AG10803 (cell line): ENCODE data around the gene STK32C.

Experiments used
- DNase-seq: peaks from one replicate; pipeline ENCODE4 v3.0.0; 2010; ENCODE audit warnings: low read depth
- H3K4me3 ChIP-seq: 2 replicates; pipeline ENCODE4 v1.5.1; 2011; ENCODE audit warnings: mild to moderate bottlenecking, low read length, control low read depth
- TF ChIP-seq, protein P1 (sequence below): conservative IDR thresholded peaks from 2 replicates; pipeline ENCODE4 v1.5.1; 2011; ENCODE audit warnings: mild to moderate bottlenecking, low read length, control low read depth, inconsistent platforms

STK32C gene

DNA sequence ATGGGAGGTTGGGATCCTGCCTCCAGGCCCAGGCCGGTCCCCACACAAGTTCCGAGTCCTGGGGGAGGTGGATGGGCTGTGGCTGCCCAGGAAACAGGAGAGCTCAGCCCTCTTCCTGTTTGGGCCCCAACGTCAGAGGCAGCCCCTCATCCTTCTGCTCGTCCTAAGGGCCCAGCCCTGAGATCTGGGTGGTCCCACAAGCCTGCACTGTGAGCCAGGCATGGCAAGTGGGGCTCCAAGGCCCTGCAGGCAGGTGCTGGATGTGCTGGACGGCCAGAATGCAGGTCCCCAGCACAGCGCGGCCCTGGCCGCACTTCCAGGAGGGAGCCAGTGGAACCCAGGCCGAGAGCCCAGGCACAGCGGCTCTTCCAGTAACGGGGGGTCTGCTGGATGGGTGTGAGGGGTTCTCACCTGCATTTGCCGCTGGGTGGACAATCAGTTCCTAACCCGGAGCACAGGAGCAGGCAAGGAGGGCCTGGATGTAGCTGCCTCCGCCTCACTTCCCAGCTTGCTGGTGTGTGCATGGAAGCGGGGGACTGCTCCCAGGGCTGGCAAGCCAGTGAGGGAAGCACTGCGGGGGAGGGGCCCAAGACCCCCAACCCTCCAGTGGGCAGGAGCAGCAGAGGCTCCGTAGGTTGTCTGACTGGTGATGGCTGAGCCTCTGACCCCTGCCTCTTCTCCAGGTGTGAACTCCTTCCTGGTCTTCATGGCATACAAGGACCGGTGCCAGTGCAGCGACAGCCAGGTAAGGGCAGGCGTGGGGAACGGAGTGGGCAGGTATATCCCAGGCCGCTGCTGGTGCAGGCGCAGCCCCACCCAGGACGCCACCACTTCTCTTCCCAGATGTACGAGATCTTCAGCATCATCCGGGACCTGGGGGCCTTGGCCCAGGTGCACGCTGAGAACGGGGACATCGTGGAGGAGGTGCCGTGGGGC, 111.3 kb downstream of the STK32C start:
- no peak for DNase-seq
- TF ChIP-seq, protein P1, sequence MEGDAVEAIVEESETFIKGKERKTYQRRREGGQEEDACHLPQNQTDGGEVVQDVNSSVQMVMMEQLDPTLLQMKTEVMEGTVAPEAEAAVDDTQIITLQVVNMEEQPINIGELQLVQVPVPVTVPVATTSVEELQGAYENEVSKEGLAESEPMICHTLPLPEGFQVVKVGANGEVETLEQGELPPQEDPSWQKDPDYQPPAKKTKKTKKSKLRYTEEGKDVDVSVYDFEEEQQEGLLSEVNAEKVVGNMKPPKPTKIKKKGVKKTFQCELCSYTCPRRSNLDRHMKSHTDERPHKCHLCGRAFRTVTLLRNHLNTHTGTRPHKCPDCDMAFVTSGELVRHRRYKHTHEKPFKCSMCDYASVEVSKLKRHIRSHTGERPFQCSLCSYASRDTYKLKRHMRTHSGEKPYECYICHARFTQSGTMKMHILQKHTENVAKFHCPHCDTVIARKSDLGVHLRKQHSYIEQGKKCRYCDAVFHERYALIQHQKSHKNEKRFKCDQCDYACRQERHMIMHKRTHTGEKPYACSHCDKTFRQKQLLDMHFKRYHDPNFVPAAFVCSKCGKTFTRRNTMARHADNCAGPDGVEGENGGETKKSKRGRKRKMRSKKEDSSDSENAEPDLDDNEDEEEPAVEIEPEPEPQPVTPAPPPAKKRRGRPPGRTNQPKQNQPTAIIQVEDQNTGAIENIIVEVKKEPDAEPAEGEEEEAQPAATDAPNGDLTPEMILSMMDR: no peak
- H3K4me3 ChIP-seq: no peak overlapping the region

DNA sequence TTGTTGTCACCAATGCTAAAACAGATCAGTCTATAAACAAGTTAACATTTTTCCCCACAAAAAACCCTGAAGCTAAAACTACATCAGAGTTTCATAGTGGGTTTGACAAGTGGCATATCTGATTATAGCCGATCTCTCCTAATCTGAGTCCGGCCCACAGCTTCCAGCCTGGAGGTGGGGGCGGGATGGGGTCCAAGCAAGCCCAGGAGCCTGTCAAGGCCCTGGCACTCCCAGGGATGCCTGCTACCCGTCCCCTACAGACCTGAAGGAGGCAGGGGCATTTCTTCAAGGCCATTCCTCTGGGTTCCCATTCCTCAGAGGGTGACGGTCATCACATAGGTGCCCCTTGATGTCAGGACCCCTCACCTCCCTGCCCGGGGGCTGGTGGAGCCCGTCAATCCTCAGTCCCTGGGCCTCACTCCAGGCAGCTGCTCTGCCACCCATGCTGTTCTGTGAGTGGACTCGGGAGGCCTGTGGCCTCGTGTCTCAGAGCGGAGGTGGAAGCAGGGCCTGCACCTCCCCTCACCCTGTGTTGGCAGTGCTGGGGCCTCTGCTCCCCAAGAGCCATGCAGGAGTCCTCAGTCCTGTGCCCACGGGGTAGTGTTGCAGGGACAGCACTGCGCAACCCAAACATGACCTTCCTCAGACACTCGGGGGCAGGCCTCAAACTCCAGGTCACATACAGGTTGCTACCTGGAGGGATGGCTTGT, 112.2 kb downstream of the STK32C start:
- no peak for DNase-seq
- no peak overlapping the region for H3K4me3 ChIP-seq
- TF ChIP-seq, protein P1: no peak

DNA sequence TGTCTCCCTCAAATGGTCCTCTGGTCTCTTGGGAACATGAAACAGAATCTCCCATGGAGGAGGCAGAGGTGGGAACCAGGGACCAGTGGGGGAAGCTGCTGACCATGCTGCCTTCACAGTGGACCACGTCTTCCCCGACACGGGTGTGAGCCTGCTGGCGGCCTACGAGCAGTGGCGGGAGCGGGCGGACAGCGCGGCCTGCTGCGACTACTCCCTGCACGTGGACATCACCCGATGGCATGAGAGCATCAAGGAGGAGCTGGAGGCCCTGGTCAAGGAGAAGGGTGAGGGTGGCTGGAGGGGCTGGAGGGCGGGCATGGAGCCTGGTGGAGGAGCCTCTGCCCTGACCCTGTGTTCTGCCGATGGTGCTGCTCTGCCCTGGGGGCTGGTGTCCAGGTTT, 113.0 kb downstream of the STK32C start:
- no peak overlapping the region for H3K4me3 ChIP-seq
- DNase-seq: no peak
- TF ChIP-seq, protein P1: no peak

DNA sequence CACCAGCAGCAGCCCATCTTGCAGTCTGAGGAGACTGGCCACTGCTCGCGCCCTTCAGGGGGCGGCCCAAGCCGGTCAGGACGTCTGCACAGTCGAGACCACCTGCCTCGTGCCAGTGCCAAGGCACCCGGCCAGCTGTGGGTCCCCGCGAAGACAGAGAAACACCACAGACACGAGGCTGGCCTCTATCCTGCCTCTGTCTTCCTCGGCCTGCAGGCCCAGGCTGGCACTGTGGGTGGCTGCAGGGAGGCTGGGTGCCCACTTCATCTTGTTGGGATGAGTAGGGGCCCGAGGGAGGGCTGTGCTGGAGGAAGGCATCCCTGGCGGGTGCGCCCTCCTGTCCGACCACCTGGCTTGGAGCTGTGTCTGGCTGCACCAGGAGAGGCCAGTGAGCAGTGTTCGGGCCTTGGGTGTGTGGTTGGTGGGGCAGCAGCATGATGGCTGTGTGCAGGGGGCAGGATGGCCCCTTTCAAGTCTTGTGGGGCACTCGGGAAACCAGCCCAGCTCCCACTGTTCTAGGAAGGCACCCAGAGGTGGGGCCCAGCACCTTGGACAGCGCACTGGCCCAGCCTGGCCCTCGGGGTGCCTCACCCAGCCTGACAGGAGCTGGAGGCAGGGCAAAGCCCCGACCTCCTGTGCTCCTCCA, 113.7 kb downstream of the STK32C start:
- H3K4me3 ChIP-seq: no peak overlapping the region
- TF ChIP-seq, protein P1: no peak
- DNase-seq: no peak

DNA sequence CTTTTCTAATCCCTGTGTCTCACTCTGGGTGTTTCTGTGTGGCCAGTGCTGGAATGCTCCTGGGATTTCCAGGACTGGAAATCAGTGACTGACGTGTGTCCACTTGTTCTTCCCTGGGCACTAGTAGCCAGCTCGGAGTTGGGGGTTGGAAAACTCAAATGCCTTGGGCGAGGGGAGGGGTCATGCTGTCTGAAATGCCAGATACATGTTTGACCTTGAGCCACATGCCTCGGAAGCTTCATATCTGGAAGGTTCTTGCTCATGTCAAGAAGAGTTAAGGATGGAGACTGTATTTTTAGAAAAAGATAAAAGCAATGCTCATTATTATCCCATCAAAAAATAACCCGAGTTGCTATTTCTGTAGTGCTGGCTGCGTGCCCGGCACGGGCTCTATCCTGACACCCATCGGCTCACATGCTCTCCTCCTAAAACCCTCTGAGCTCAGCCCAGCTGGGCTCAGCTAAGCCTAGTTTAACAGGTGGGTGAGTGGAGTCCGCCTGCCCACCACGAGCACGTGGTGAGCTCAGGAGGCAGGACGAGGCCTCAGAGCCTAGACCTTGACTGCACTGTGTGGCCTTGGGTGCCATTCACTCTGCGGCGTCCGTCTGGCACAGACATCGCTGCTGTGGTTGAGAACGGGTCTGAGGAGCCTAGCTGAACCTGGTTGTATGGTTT, 114.6 kb downstream of the STK32C start:
- TF ChIP-seq, protein P1: no peak
- no peak for DNase-seq
- no peak overlapping the region for H3K4me3 ChIP-seq

DNA sequence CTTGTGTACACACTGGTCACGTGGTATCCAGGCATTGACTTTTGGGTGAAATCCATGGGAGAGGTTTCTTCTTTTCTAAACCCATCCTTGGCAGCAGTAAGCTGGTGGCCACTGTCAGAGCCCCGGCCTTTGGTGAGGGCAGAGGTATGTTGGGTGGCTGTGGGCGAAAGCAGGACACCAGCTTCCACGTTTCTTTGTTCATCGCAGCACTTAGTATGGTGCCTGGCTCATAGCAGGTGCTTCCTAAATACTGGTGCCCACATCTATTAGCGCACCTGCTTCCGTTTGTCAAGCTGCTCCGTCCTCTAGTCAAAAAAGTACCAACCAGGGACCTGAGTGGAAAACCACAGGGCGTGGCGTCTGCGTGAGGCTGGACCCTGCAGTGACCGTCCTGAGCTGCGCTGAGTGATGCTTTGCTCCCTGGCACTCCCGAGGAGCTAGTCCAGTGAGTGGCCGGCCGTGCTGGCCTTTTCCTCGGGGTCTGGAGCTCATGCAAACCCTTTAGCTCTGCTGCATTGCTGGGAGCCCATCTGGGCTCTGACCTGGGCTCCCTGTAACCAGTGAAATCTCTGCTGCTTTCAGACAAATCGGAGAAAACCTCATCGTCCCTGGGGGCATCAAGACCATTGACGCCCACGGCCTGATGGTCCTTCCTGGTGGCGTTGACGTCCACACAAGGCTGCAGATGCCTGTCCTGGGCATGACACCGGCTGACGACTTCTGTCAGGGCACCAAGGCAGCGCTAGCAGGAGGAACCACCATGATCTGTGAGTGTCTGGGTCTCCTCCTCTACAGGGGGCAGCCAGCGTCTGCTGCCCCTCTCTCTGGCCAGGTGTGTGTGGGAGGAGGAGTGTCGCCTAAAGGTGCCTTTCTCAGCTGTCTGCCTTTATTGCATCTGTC, 115.4 kb downstream of the STK32C start:
- TF ChIP-seq, protein P1: no peak
- no peak overlapping the region for H3K4me3 ChIP-seq
- DNase-seq: no peak
